ENCODE measurements around the gene SHROOM3.
"Not testable (repeated sequence)": the region's sequence is repeated elsewhere in the genome, so short reads cannot be mapped to it uniquely, and the experiment has no call there.

Gene SHROOM3

GRCh38 chr4:76447393-76447851 is 12.4 kb downstream of the SHROOM3 start:
- no peak for DNase-seq

- DNase-seq, result no peak
Observed at GRCh38 chr4:76448211-76448610, 13.2 kb downstream of the SHROOM3 start.

- DNase-seq, result no peak
Observed at GRCh38 chr4:76449362-76449767, 14.3 kb downstream of the SHROOM3 start.

- DNase-seq, result no peak
Observed at GRCh38 chr4:76449833-76450232, 14.8 kb downstream of the SHROOM3 start.

- no peak for DNase-seq
Observed at GRCh38 chr4:76453232-76453631, 18.2 kb downstream of the SHROOM3 start.

- DNase-seq, result not testable (repeated sequence)
Observed at GRCh38 chr4:76454073-76454472, 19.0 kb downstream of the SHROOM3 start.

GRCh38 chr4:76457885-76458284 is 22.9 kb downstream of the SHROOM3 start:
- DNase-seq, result no peak

- DNase-seq, result no peak
Observed at GRCh38 chr4:76458297-76458696, 23.3 kb downstream of the SHROOM3 start.

GRCh38 chr4:76458825-76459224 is 23.8 kb downstream of the SHROOM3 start:
- DNase-seq, result no peak

- no peak for DNase-seq
Observed at GRCh38 chr4:76459291-76459723, 24.3 kb downstream of the SHROOM3 start.

GRCh38 chr4:76463568-76463967 is 28.5 kb downstream of the SHROOM3 start:
- no peak for DNase-seq

- DNase-seq, result no peak
Observed at GRCh38 chr4:76470064-76470463, 35.0 kb downstream of the SHROOM3 start.

GRCh38 chr4:76470532-76470931 is 35.5 kb downstream of the SHROOM3 start:
- DNase-seq, result no peak

- DNase-seq, result no peak
Observed at GRCh38 chr4:76476571-76476970, 41.5 kb downstream of the SHROOM3 start.

- no peak for DNase-seq
Observed at GRCh38 chr4:76484654-76485053, 49.6 kb downstream of the SHROOM3 start.

GRCh38 chr4:76485450-76485849 is 50.4 kb downstream of the SHROOM3 start:
- DNase-seq, result no peak

GRCh38 chr4:76486588-76487276 is 51.7 kb downstream of the SHROOM3 start:
- no peak for DNase-seq

- DNase-seq, result no peak
Observed at GRCh38 chr4:76487621-76488020, 52.6 kb downstream of the SHROOM3 start.

- DNase-seq, result no peak
Observed at GRCh38 chr4:76488455-76488854, 53.4 kb downstream of the SHROOM3 start.

GRCh38 chr4:76488888-76489685 is 54.1 kb downstream of the SHROOM3 start:
- DNase-seq, result no peak

- DNase-seq, result no peak
Observed at GRCh38 chr4:76489686-76490161, 54.7 kb downstream of the SHROOM3 start.

GRCh38 chr4:76492055-76492454 is 57.0 kb downstream of the SHROOM3 start:
- no peak for DNase-seq

- DNase-seq, result no peak
Observed at GRCh38 chr4:76494243-76494642, 59.2 kb downstream of the SHROOM3 start.

All from SHP77 treated with DMSO at 0.1 percent for 48 hours (cell line).